Mesothelial cell of epicardium (in vitro differentiated cells): Measurements from ENCODE around the gene CAV3. TPM values are rescaled to one million over a fixed set of nuclear protein-coding genes. Genes with fewer than 3 reads are reported as not detected.

ENCODE experiments used
- DNase-seq, 2 experiments: peaks; one replicate each; pipeline ENCODE4 v3.0.0; 2021; ENCODE audit warnings: low spot score in 2 of 2; ENCODE audit not compliant: unreplicated experiment in 2 of 2
- H3K27ac Mint-ChIP-seq: 2 replicates; pipeline ENCODE4 v1.8.0; 2021; ENCODE audit warnings: mixed read lengths
- H3K27me3 Mint-ChIP-seq: 2 replicates; pipeline ENCODE4 v1.8.0; 2021; ENCODE audit warnings: low read depth, mixed read lengths
- H3K36me3 Mint-ChIP-seq: 2 replicates; pipeline ENCODE4 v1.8.0; 2021; ENCODE audit warnings: mixed read lengths
- H3K4me1 Mint-ChIP-seq: 2 replicates; pipeline ENCODE4 v1.8.0; 2021; ENCODE audit warnings: mixed read lengths
- H3K4me3 Mint-ChIP-seq: 2 replicates; pipeline ENCODE4 v1.8.0; 2021; ENCODE audit warnings: mild to moderate bottlenecking, moderate library complexity, mixed read lengths
- H3K9me3 Mint-ChIP-seq: 2 replicates; pipeline ENCODE4 v1.8.0; 2021; ENCODE audit warnings: mixed read lengths
- CTCF ChIP-seq: fragments of 200-600 bp; sonication (generic); IDR thresholded peaks from one replicate; pipeline ENCODE4 v1.5.0; 2021; ENCODE audit warnings: antibody characterized with exemption; ENCODE audit not compliant: unreplicated experiment
- total RNA-seq: library from RNA; stranded (reverse); gene quantifications from 3 replicates; pipeline ENCODE4 v1.2.1, GENCODE V29; 2021

The CAV3 gene
- total RNA-seq, 1 donor from 2014 or later, result not detected

- H3K9me3 Mint-ChIP-seq, result peaks cover 3% of the 10 kb centered on the region
- no peak for DNase-seq
- H3K4me3 Mint-ChIP-seq, result peak overlapping the region; percentile 73
- H3K4me1 Mint-ChIP-seq, result peaks cover 15% of the 10 kb centered on the region
- no peak overlapping the region for H3K27ac Mint-ChIP-seq
- H3K27me3 Mint-ChIP-seq, result peaks cover 36% of the 10 kb centered on the region
- TF ChIP-seq CTCF, result no peak
- H3K36me3 Mint-ChIP-seq, result no peaks in the 10 kb centered on the region
Measured at GRCh38 chr3:8768364-8769087, 34.9 kb downstream of the CAV3 start.

GRCh38 chr3:8769088-8769822 lies 35.7 kb downstream of the CAV3 start, which contains the start of gene OXTR:
OXTR (minus strand) TSS chr3:8769613; CDS start chr3:8768187, 1,426 bp downstream.
- H3K4me3 Mint-ChIP-seq, result peak within 1 kb of the TSS; percentile 73
- H3K4me1 Mint-ChIP-seq, result peaks cover 15% of the 10 kb centered on the region
- peak; percentile 70 to 92 for DNase-seq
- no peak within 1 kb of the TSS for H3K27ac Mint-ChIP-seq
- TF ChIP-seq CTCF, result peak; percentile 100
- peaks cover 36% of the 10 kb centered on the region for H3K27me3 Mint-ChIP-seq
- peaks cover 3% of the 10 kb centered on the region for H3K9me3 Mint-ChIP-seq
- H3K36me3 Mint-ChIP-seq, result no peaks in the 10 kb centered on the region

GRCh38 chr3:8773941-8774542 lies 40.4 kb downstream of the CAV3 start:
- no peak for TF ChIP-seq CTCF
- Mint-ChIP-seq H3K4me3 (no peak overlapping the region), H3K9me3 (peaks cover 3% of the 10 kb centered on the region), H3K27ac (no peak overlapping the region), H3K27me3 (peaks cover 10% of the 10 kb centered on the region), H3K36me3 (no peaks in the 10 kb centered on the region), H3K4me1 (peaks cover 21% of the 10 kb centered on the region)
- DNase-seq, result no peak

GRCh38 chr3:8775181-8775580 lies 41.6 kb downstream of the CAV3 start:
- no peak for TF ChIP-seq CTCF
- no peak overlapping the region for H3K4me3 Mint-ChIP-seq
- peaks cover 1% of the 10 kb centered on the region for H3K27me3 Mint-ChIP-seq
- H3K4me1 Mint-ChIP-seq, result peaks cover 15% of the 10 kb centered on the region
- H3K36me3 Mint-ChIP-seq, result no peaks in the 10 kb centered on the region
- DNase-seq, result no peak
- peaks cover 3% of the 10 kb centered on the region for H3K9me3 Mint-ChIP-seq
- H3K27ac Mint-ChIP-seq, result no peak overlapping the region

GRCh38 chr3:8775602-8776001 lies 42.0 kb downstream of the CAV3 start:
- DNase-seq, result no peak
- Mint-ChIP-seq H3K27me3 (peaks cover 1% of the 10 kb centered on the region), H3K4me1 (peaks cover 15% of the 10 kb centered on the region), H3K4me3 (no peak overlapping the region), H3K36me3 (no peaks in the 10 kb centered on the region), H3K9me3 (peaks cover 7% of the 10 kb centered on the region), H3K27ac (peak overlapping the region; percentile 74)
- TF ChIP-seq CTCF, result no peak
